Progenitor cell of endocrine pancreas (in vitro differentiated cells): ENCODE results near the gene SLC6A2. TPM values are rescaled to one million over a fixed set of nuclear protein-coding genes. Genes with fewer than 3 reads are reported as not detected.

ENCODE experiments used
- DNase-seq: peaks from one replicate; pipeline ENCODE4 v3.0.0; 2021; ENCODE audit warnings: low spot score; ENCODE audit not compliant: unreplicated experiment
- H3K27ac Mint-ChIP-seq: 2 replicates; pipeline ENCODE4 v1.8.0; 2021; ENCODE audit warnings: mild to moderate bottlenecking, moderate library complexity, mixed read lengths
- H3K27me3 Mint-ChIP-seq: 2 replicates; pipeline ENCODE4 v1.8.0; 2021; ENCODE audit warnings: mixed read lengths
- H3K36me3 Mint-ChIP-seq: 2 replicates; pipeline ENCODE4 v1.8.0; 2022; ENCODE audit warnings: mixed read lengths; ENCODE audit not compliant: insufficient read depth
- H3K4me1 Mint-ChIP-seq: 2 replicates; pipeline ENCODE4 v1.8.0; 2021; ENCODE audit warnings: low read depth, mixed read lengths
- H3K4me3 Mint-ChIP-seq: 2 replicates; pipeline ENCODE4 v1.8.0; 2021; ENCODE audit warnings: low read depth, mild to moderate bottlenecking, moderate library complexity, mixed read lengths
- H3K9me3 Mint-ChIP-seq: 2 replicates; pipeline ENCODE4 v1.8.0; 2021; ENCODE audit warnings: low read depth, mixed read lengths
- total RNA-seq: library from RNA; stranded (reverse); gene quantifications from 2 replicates; pipeline ENCODE4 v1.2.1, GENCODE V29; 2021
- TF ChIP-seq, protein P1 (sequence below): fragments of 200-600 bp; sonication (generic); IDR thresholded peaks from one replicate; pipeline ENCODE4 v1.5.0; 2021; ENCODE audit warnings: antibody characterized with exemption, mild to moderate bottlenecking; ENCODE audit not compliant: unreplicated experiment

SLC6A2 gene
- total RNA-seq, 1 donor from 2014 or later: not detected

DNA sequence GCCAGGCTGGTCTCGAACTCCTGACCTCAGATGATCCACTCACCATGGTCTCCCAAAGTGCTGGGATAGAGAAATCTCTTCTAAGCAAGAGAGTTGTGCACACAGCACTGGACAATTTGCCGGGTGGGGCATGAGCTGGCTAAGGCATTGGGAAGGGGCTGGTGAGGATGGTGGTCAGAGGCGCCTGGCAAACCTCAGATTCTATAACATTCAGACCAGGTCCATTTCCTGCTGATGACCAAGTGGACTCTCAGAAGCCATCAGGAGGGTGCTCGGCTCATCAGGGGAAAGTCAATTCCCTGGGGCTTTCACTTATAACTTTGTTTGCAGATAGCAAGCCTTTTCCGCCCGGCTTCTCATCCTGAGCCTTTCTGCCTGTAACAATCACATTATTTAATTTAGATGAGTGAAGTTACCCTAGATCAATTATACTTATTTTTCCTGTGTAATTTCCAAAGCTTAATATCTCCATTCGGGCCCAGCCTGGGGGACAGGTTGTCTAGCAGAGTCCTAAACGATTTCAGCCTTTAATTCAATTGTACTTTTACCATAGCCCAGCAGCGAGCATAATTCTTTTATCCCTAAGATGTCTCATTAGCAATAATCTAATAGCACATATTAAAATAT is 15.0 kb upstream of the SLC6A2 start:
- no peak overlapping the region for H3K4me3 Mint-ChIP-seq
- H3K27me3 Mint-ChIP-seq: peaks cover 21% of the 10 kb centered on the region
- no peaks in the 10 kb centered on the region for H3K9me3 Mint-ChIP-seq
- no peak overlapping the region for H3K27ac Mint-ChIP-seq
- H3K4me1 Mint-ChIP-seq: peaks cover 20% of the 10 kb centered on the region
- DNase-seq: no peak
- H3K36me3 Mint-ChIP-seq: no peaks in the 10 kb centered on the region
- TF ChIP-seq, protein P1, sequence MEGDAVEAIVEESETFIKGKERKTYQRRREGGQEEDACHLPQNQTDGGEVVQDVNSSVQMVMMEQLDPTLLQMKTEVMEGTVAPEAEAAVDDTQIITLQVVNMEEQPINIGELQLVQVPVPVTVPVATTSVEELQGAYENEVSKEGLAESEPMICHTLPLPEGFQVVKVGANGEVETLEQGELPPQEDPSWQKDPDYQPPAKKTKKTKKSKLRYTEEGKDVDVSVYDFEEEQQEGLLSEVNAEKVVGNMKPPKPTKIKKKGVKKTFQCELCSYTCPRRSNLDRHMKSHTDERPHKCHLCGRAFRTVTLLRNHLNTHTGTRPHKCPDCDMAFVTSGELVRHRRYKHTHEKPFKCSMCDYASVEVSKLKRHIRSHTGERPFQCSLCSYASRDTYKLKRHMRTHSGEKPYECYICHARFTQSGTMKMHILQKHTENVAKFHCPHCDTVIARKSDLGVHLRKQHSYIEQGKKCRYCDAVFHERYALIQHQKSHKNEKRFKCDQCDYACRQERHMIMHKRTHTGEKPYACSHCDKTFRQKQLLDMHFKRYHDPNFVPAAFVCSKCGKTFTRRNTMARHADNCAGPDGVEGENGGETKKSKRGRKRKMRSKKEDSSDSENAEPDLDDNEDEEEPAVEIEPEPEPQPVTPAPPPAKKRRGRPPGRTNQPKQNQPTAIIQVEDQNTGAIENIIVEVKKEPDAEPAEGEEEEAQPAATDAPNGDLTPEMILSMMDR: no peak

- no peaks in the 10 kb centered on the region for H3K36me3 Mint-ChIP-seq
These were observed 14.2 kb upstream of the SLC6A2 start for GRCh38 chr16:55641430-55642056.

GRCh38 chr16:55642611-55643010 is 13.2 kb upstream of the SLC6A2 start:
- H3K4me3 Mint-ChIP-seq: no peak overlapping the region
- TF ChIP-seq, protein P1: no peak
- no peak for DNase-seq
- no peak overlapping the region for H3K27ac Mint-ChIP-seq
- no peaks in the 10 kb centered on the region for H3K36me3 Mint-ChIP-seq
- peaks cover 7% of the 10 kb centered on the region for H3K4me1 Mint-ChIP-seq
- H3K27me3 Mint-ChIP-seq: peaks cover 34% of the 10 kb centered on the region
- H3K9me3 Mint-ChIP-seq: no peaks in the 10 kb centered on the region

More at GRCh38 chr16:55641430-55642056, 14.2 kb upstream of the SLC6A2 start:
- TF ChIP-seq, protein P1: no peak
- Mint-ChIP-seq H3K4me1 (peaks cover 16% of the 10 kb centered on the region), H3K27me3 (peaks cover 29% of the 10 kb centered on the region), H3K27ac (no peak overlapping the region), H3K9me3 (no peaks in the 10 kb centered on the region), H3K4me3 (no peak overlapping the region)
- DNase-seq: no peak

DNA sequence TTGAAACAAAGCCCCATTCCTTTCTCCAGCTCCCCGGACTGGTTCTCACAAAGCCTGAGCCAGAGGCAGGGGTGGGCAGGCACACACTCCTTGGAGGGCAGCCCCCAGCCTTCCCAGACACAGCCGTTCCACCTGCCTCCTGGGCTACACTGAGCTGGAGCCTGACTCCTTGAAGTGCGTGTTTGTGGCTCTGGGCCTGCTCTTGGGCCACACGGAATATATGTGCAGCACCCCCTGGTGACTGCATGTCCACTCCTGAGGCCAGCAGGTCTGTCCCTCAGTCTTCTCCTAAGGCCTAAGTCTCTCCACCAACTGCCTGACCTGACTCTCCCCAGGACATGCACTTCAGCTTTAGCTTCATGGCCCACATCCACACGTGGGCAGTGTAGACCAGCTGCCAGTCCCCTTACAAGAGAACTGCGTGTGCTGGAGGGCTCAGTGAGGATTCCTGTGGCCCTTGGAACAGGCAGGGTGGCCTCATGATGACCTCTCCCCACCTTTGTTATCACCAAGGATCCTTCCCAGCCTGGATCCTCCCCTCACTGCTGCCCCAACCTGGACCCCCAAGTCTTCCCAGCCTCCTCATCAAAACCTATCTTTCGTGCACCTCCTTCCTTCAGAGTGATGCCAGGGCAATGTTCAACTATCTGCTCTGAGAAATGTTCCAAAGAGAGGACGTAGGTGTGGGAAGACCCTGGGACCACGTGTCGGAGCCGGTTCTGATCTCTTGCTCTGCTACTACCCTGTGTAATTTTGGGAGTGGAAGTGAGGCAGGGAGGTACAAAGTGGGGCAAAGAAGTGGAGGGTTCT is 12.4 kb upstream of the SLC6A2 start:
- DNase-seq: no peak
- H3K4me1 Mint-ChIP-seq: peaks cover 3% of the 10 kb centered on the region
- H3K4me3 Mint-ChIP-seq: no peak overlapping the region
- no peaks in the 10 kb centered on the region for H3K9me3 Mint-ChIP-seq
- H3K27me3 Mint-ChIP-seq: peaks cover 42% of the 10 kb centered on the region
- TF ChIP-seq, protein P1: peak; percentile 38
- no peak overlapping the region for H3K27ac Mint-ChIP-seq
- no peaks in the 10 kb centered on the region for H3K36me3 Mint-ChIP-seq

DNA sequence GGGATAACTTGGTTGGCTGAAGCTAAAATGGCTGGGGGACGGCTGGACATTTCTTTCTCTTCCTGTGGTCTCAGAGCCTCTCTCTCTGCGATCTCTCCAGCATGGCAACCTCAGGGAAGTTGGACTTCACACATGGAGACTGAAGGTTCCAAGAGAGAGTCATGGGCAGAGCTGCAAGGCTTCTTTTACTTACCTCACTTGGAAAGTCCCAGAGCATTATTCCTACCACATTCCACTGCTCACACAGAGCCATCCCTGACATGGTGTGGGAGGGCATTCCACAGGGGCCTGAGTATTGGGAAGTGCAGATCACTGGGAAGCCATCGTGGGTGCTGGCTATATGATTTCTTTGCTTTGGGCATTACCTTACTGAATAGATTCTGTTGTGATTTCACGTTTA is 9.8 kb upstream of the SLC6A2 start:
- no peaks in the 10 kb centered on the region for H3K9me3 Mint-ChIP-seq
- TF ChIP-seq, protein P1: no peak
- H3K27me3 Mint-ChIP-seq: peaks cover 49% of the 10 kb centered on the region
- no peak overlapping the region for H3K27ac Mint-ChIP-seq
- DNase-seq: no peak
- H3K4me1 Mint-ChIP-seq: peaks cover 1% of the 10 kb centered on the region
- no peaks in the 10 kb centered on the region for H3K36me3 Mint-ChIP-seq
- no peak overlapping the region for H3K4me3 Mint-ChIP-seq
